HepG2 (cell line): ENCODE data around the gene CIAPIN1. TPM values are rescaled to one million over a fixed set of nuclear protein-coding genes. Genes with fewer than 3 reads are reported as not detected.

ENCODE experiments used
- IRX3 ChIP-seq: sonication (generic); formaldehyde crosslinking; IDR thresholded peaks from 2 replicates; pipeline ENCODE4 v1.8.1; 2023; ENCODE audit warnings: mild to moderate bottlenecking, low read depth, missing genetic modification reagents, borderline replicate concordance
- ISX ChIP-seq: sonication (generic); formaldehyde crosslinking; conservative IDR thresholded peaks from 2 replicates; pipeline ENCODE4 v1.5.0; 2020; ENCODE audit warnings: missing genetic modification reagents
- LRRFIP1 ChIP-seq: sonication (generic); formaldehyde crosslinking; conservative IDR thresholded peaks from 2 replicates; pipeline ENCODE4 v1.4.0; 2020; ENCODE audit warnings: missing genetic modification reagents
- MAZ ChIP-seq, 2 experiments: sonication (generic) in 1 of 2; formaldehyde crosslinking in 1 of 2; IDR thresholded peaks; 2 replicates each; pipeline versions ENCODE4 v1.5.0 to v1.6.1; 2012 to 2020; ENCODE audit warnings: low read depth in 2 of 2, mild to moderate bottlenecking in 2 of 2, borderline replicate concordance in 1 of 2, improper control_type of control experiment in 1 of 2, low read length in 1 of 2, missing genetic modification reagents in 1 of 2, moderate library complexity in 1 of 2
- MYNN ChIP-seq: sonication (generic); formaldehyde crosslinking; IDR thresholded peaks from 2 replicates; pipeline ENCODE4 v1.4.0; 2020; ENCODE audit warnings: mild to moderate bottlenecking, low read depth, missing genetic modification reagents
- NFIB ChIP-seq: sonication (generic); formaldehyde crosslinking; IDR thresholded peaks from 2 replicates; pipeline ENCODE4 v1.9.0; 2021; ENCODE audit warnings: missing genetic modification reagents, mild to moderate bottlenecking, borderline replicate concordance
- RFX1 ChIP-seq: fragments of 450-650 bp; IDR thresholded peaks from 2 replicates; pipeline ENCODE4 v1.6.1; 2017
- TBX2 ChIP-seq: sonication (generic); formaldehyde crosslinking; IDR thresholded peaks from 2 replicates; pipeline ENCODE4 v1.5.0; 2020; ENCODE audit warnings: missing genetic modification reagents, mild to moderate bottlenecking, borderline replicate concordance
- ZNF33A ChIP-seq: sonication (generic); formaldehyde crosslinking; IDR thresholded peaks from 2 replicates; pipeline ENCODE4 v1.5.1; 2020; ENCODE audit warnings: missing genetic modification reagents, mild to moderate bottlenecking, moderate library complexity, borderline replicate concordance
- ZNF407 ChIP-seq: sonication (generic); formaldehyde crosslinking; IDR thresholded peaks from one replicate; pipeline ENCODE4 v1.5.1; 2020; ENCODE audit warnings: mild to moderate bottlenecking, missing genetic modification reagents; ENCODE audit errors: not compliant biosample characterization
- ZNF558 ChIP-seq: sonication (generic); formaldehyde crosslinking; IDR thresholded peaks from 2 replicates; pipeline ENCODE4 v1.9.0; 2022; ENCODE audit warnings: mild to moderate bottlenecking, missing genetic modification reagents, borderline replicate concordance
- ZNF605 ChIP-seq: sonication (generic); formaldehyde crosslinking; IDR thresholded peaks from 2 replicates; pipeline ENCODE4 v1.8.0; 2022; ENCODE audit warnings: mild to moderate bottlenecking, missing genetic modification reagents
- ZNF674 ChIP-seq: sonication (generic); formaldehyde crosslinking; IDR thresholded peaks from 2 replicates; pipeline ENCODE4 v1.5.0; 2020; ENCODE audit warnings: low read depth, mild to moderate bottlenecking, missing genetic modification reagents
- ZNF749 ChIP-seq: sonication (generic); formaldehyde crosslinking; IDR thresholded peaks from 2 replicates; pipeline ENCODE4 v1.8.0; 2022; ENCODE audit warnings: mild to moderate bottlenecking, missing genetic modification reagents, moderate library complexity, borderline replicate concordance
- ZNF800 ChIP-seq: sonication (generic); formaldehyde crosslinking; IDR thresholded peaks from 2 replicates; pipeline ENCODE4 v1.4.0; 2020; ENCODE audit warnings: missing genetic modification reagents
- polyA plus RNA-seq, 8 experiments: library from polyadenylated mRNA; depleted of rRNA in 3 of 8; stranded (reverse) in 7 of 8; unstranded in 1 of 8; fragments of >200 nt; fragmentation: Illumina TruSeq in 4 of 8; extraction: Trizol in 4 of 8; gene quantifications; 2 replicates each; pipeline versions ENCODE4 v1.2.1 to v1.2.3, GENCODE V29; 2011 to 2016; ENCODE audit warnings: low read depth in 4 of 8, missing spikeins in 1 of 8, mixed read lengths in 1 of 8; ENCODE audit not compliant: insufficient read depth in 1 of 8
- total RNA-seq, 5 experiments: library from RNA; depleted of rRNA; stranded (reverse); fragments of >200 nt; fragmentation: Illumina TruSeq; extraction: Trizol; gene quantifications; 2 replicates each; pipeline ENCODE4 v1.2.3, GENCODE V29; 2016; ENCODE audit warnings: low read depth in 1 of 5

The CIAPIN1 gene
- total and polyA plus RNA-seq, 2 of the 13 experiments (the other 11 are each of a cell fraction or from before 2014, with no cell fraction given), result 69.3 to 89.7 TPM

- TF ChIP-seq RFX1 (peak; percentile 74; the same call in 1 of the 2 replicates), NFIB (CRISPR knock-in tag) (no peak), ZNF800 (CRISPR knock-in tag) (no peak; the same call in 1 of the 2 replicates), ZNF674 (CRISPR knock-in tag) (no peak), ZNF407 (CRISPR knock-in tag) (peak; percentile 96), MYNN (CRISPR knock-in tag) (peak; percentile 65; the same call in 1 of the 2 replicates), MAZ (IDR thresholded peaks at IDR 0.05; ENCODE audit: borderline replicate concordance, low read depth, low read length) (peak; percentile 73; the same call in 1 of the 2 replicates), MAZ (CRISPR knock-in tag; IDR thresholded peaks at IDR 0.05; ENCODE audit: low read depth) (peak; percentile 95), ZNF33A (no peak), ISX (CRISPR knock-in tag) (no peak), LRRFIP1 (CRISPR knock-in tag) (no peak), ZNF749 (no peak; the same call in 1 of the 2 replicates), ZNF605 (CRISPR knock-in tag) (peak; percentile 99), IRX3 (CRISPR knock-in tag) (no peak), ZNF558 (peak; percentile 90; the same call in 1 of the 2 replicates), TBX2 (CRISPR knock-in tag) (peak; percentile 79; the same call in 1 of the 2 replicates)
Measured at GRCh38 chr16:57447186-57447962, at the start of gene CIAPIN1, which contains the start of gene COQ9 (continued).
